GM12875 (cell line): ENCODE measurements around the gene SETD3.

Experiments used
- H3K4me3 ChIP-seq: one replicate; pipeline ENCODE4 v1.5.1; 2011; ENCODE audit warnings: low read depth, low read length, control low read depth
- TF ChIP-seq, protein P1 (sequence below): IDR thresholded peaks from 2 replicates; pipeline ENCODE4 v1.5.1; 2011; ENCODE audit warnings: low read depth, mild to moderate bottlenecking, control low read depth, inconsistent platforms, low read length, moderate library complexity, borderline replicate concordance; ENCODE audit not compliant: insufficient read depth

SETD3 gene

DNA sequence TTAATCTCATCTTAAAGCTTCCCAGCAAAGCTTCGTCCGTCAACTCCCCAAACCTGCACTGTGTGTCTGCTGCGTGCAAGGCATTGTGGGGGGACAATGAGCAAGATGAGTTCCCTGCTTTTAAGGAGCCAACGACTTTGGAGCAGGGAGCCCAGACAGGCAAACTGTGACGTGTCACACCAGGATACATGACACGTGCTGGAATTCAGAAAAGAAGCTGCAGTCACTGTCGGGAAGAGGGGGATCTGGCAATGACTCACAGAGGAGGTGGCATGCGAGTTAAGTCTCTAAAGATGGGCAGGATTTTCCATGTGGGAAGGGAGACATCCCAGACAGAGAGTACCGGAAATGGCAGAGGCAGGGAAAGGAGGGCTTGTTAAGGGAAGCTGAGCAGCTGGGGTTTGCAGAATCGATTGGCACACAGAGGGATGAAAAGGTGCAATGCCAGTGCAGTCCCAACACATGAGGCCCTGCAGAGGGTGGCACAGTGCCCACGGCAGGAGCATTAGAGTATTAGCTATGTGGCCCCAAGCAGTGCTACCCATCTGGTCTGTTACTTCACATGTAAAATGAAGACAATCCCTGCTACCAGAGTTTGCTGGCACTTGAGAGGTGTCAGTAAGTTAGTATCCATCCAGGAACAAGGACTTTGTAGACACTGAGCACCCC, 52.9 kb downstream of the SETD3 start:
- H3K4me3 ChIP-seq, result no peak overlapping the region
- TF ChIP-seq, protein P1, sequence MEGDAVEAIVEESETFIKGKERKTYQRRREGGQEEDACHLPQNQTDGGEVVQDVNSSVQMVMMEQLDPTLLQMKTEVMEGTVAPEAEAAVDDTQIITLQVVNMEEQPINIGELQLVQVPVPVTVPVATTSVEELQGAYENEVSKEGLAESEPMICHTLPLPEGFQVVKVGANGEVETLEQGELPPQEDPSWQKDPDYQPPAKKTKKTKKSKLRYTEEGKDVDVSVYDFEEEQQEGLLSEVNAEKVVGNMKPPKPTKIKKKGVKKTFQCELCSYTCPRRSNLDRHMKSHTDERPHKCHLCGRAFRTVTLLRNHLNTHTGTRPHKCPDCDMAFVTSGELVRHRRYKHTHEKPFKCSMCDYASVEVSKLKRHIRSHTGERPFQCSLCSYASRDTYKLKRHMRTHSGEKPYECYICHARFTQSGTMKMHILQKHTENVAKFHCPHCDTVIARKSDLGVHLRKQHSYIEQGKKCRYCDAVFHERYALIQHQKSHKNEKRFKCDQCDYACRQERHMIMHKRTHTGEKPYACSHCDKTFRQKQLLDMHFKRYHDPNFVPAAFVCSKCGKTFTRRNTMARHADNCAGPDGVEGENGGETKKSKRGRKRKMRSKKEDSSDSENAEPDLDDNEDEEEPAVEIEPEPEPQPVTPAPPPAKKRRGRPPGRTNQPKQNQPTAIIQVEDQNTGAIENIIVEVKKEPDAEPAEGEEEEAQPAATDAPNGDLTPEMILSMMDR, result no peak

DNA sequence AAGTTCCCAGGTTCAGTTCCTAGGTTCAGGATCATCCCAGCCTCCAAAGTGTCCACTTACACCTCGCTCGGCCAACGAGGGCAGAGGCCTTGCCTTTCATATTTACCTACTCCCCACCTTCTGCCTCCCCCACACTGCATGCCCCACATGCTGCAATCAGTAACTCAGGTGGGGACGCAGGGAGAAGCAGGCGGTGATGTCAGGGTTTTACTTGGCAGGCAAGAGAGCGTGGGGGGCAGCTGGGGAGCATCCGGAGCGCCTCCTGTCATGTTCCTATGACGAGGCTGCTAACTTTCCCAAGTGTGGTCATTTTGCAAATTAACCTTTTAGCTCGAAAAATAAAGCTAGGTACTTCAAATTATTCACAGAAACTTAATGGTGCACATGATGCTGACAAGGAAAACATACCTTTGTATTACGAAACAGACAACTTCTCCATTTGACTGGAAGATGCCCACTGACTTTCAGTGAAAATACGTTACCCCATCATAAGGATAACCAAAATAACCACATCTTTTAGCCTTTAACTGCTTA, 53.8 kb downstream of the SETD3 start:
- TF ChIP-seq, protein P1, result no peak
- H3K4me3 ChIP-seq, result no peak overlapping the region

DNA sequence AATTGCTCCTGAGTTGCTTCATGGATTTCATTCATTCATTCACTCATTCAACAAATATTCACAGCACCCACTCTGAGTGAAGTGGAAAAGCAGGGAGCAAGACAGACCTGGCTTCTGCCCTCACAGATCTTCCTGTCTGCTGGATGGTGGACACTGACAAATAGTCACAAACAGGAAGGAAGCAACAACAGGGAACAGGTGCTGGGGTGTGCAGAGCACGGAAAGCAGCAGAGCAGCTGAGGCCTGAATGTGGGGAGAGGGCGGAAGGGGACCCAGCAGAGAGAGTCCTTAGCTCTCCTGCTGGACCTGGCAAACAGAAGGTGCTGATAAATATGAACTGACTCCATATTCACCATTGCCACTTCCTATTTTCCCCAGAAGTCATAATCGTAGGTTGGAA, 54.4 kb downstream of the SETD3 start:
- TF ChIP-seq, protein P1, result no peak
- H3K4me3 ChIP-seq, result no peak overlapping the region

DNA sequence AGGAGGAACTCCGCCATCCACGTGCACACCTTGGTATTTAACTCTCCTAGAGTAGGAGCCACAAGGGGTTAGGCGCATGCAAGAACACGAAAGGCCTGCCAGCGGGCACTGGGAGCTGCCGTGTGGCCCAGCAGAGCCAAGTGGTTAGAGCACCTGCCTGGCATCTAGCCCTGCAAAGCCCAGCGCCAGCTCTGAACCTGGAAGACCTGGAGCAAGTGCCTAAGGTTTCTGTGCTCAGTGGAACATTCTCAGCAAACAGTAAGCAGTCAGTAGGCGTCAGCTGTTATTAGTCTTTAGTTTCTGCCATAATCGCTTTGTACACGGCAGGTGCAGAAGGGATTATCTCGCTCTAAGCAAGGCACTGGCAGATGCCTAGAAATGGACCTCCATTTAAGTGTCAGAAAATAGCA, 55.4 kb downstream of the SETD3 start:
- no peak overlapping the region for H3K4me3 ChIP-seq
- TF ChIP-seq, protein P1, result no peak

DNA sequence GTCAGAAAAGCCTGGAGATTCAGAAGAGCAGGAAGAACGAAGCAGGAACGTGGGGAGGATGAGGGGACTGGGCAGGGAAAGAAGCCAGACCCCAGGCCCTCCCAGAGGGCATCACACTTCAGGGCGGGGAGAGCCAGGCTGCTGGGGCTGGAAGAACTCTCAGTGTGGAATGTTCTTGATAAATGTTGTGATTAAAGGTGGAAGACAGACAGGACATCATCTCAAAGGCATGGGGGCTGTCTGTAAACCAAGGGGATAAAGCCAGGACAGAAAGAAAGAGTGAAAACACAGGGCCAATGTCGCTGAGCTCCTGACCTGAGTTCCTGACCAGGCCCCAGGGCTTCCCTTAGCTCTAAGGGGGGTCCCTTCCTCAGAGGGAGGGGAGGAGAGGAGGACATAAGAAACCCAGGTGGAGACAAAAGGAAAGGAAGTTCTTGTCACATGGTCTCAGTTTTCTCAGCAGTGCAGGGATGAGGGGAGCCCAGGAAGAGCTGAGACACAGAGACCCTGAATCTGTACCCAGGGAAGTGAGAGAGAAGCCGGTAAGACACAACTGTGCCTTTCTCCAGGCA, 56.3 kb downstream of the SETD3 start:
- H3K4me3 ChIP-seq, result no peak overlapping the region
- TF ChIP-seq, protein P1, result no peak

DNA sequence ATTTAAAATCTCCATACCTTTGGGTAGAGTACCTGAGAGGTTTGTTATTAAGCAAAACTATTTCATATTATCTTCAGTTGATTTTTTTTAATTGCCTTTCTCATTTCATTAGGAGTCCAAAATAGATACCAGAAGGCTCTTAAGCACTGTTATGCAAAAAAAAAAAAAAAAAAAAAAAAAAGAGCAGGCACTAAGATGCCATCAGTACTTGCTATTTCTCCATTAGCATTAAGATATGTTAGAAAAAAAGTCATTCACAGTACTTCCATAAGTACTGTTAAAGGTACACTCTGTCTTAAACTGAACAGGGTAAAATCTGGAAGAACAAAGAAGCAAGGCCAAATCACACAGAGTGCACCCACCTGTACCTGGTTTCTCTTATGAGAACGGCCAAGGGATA, 57.2 kb downstream of the SETD3 start:
- no peak overlapping the region for H3K4me3 ChIP-seq
- TF ChIP-seq, protein P1, result no peak
